Vagina (tissue), 2 donors: ENCODE data around the gene DCC. TPM values are rescaled to one million over a fixed set of nuclear protein-coding genes. Genes with fewer than 3 reads are reported as not detected.

Experiments
- DNase-seq, 2 donors: peaks; one replicate each; pipeline ENCODE4 v3.0.0-alpha.2; 2017; ENCODE audit errors: extremely low spot score in 2 of 2
- H3K27ac ChIP-seq: fragments of 200-600 bp; sonication (generic); one replicate; pipeline ENCODE4 v1.5.1; 2019
- H3K27me3 ChIP-seq: fragments of 200-600 bp; sonication (generic); one replicate; pipeline ENCODE4 v1.5.1; 2019
- H3K36me3 ChIP-seq, 2 donors: fragments of 200-600 bp; sonication (generic); one replicate each; pipeline ENCODE4 v1.5.1; 2017 to 2019
- H3K4me1 ChIP-seq: fragments of 200-600 bp; sonication (generic); one replicate; pipeline ENCODE4 v1.5.1; 2019
- H3K4me3 ChIP-seq, 2 donors: fragments of 200-600 bp; sonication (generic); 1 replicate in 1 of 2; 2 replicates in 1 of 2; pipeline ENCODE4 v1.5.1; 2016 to 2019
- H3K9me3 ChIP-seq: fragments of 200-600 bp; sonication (generic); one replicate; pipeline ENCODE4 v1.5.1; 2019
- POLR2A ChIP-seq, 2 donors: fragments of 450-650 bp; IDR thresholded peaks; one replicate each; pipeline ENCODE4 v1.6.1; 2017; ENCODE audit warnings: antibody characterized with exemption in 2 of 2, mild to moderate bottlenecking in 2 of 2, moderate library complexity in 2 of 2
- POLR2AphosphoS5 ChIP-seq, 2 donors: sonication (generic); formaldehyde crosslinking; IDR thresholded peaks; one replicate each; pipeline ENCODE4 v1.9.0; 2017; ENCODE audit warnings: antibody characterized with exemption in 2 of 2, mild to moderate bottlenecking in 2 of 2, low read depth in 1 of 2; ENCODE audit not compliant: insufficient read depth in 1 of 2
- intact Hi-C: fragments of 100-400 bp; cut with DNase I; formaldehyde crosslinking; loops from one replicate; pipeline ENCODE4 v1.15.1; 2023
- total RNA-seq: library from RNA; depleted of rRNA; stranded (reverse); fragments of >200 nt; gene quantifications from one replicate; pipeline ENCODE4 v1.2.3, GENCODE V29; 2016
- TF ChIP-seq, protein P1 (sequence below), 3 experiments: fragments of 450-650 bp in 2 of 3; fragments of 200-600 bp in 1 of 3; sonication (generic) in 1 of 3; IDR thresholded peaks; one replicate each; pipeline ENCODE4 v1.5.1; 2017 to 2019; ENCODE audit warnings: antibody characterized with exemption in 3 of 3, mild to moderate bottlenecking in 2 of 3, moderate library complexity in 2 of 3

DCC gene
- total RNA-seq, 1 donor from 2014 or later = not detected

DNA sequence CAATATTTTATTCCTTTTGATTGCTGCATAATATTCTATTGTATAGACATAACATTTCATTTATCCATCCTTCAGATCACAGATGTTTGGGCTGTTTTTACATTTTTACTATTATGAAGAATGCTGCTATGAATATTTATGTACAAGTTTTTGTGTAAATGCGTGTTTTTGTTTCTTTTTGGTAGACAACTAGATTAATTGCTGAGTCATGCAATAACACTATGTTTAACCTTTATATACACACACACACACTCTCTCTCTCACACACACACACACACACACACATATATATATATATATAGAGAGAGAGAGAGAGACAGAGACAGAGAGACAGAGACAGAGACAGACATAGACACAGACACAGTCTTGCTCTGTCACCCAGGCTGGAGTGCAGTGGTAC lies 926.9 kb downstream of the DCC start:
- DNase-seq = no peak
- Histone ChIP-seq H3K4me1 (no peaks in the 10 kb centered on the region), H3K27me3 (no peaks in the 10 kb centered on the region), H3K9me3 (no peaks in the 10 kb centered on the region), H3K4me3 (no peak overlapping the region), H3K27ac (no peak overlapping the region), H3K36me3 (no peaks in the 10 kb centered on the region)
- no peak for TF ChIP-seq POLR2A (IDR thresholded peaks at IDR 0.05)
- TF ChIP-seq POLR2AphosphoS5 (IDR thresholded peaks at IDR 0.05; ENCODE audit: insufficient read depth in 1 of 2, low read depth in 1 of 2) = no peak
- TF ChIP-seq, protein P1, sequence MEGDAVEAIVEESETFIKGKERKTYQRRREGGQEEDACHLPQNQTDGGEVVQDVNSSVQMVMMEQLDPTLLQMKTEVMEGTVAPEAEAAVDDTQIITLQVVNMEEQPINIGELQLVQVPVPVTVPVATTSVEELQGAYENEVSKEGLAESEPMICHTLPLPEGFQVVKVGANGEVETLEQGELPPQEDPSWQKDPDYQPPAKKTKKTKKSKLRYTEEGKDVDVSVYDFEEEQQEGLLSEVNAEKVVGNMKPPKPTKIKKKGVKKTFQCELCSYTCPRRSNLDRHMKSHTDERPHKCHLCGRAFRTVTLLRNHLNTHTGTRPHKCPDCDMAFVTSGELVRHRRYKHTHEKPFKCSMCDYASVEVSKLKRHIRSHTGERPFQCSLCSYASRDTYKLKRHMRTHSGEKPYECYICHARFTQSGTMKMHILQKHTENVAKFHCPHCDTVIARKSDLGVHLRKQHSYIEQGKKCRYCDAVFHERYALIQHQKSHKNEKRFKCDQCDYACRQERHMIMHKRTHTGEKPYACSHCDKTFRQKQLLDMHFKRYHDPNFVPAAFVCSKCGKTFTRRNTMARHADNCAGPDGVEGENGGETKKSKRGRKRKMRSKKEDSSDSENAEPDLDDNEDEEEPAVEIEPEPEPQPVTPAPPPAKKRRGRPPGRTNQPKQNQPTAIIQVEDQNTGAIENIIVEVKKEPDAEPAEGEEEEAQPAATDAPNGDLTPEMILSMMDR (IDR thresholded peaks at IDR 0.05) = no peak
- intact Hi-C loops = no loop called here

DNA sequence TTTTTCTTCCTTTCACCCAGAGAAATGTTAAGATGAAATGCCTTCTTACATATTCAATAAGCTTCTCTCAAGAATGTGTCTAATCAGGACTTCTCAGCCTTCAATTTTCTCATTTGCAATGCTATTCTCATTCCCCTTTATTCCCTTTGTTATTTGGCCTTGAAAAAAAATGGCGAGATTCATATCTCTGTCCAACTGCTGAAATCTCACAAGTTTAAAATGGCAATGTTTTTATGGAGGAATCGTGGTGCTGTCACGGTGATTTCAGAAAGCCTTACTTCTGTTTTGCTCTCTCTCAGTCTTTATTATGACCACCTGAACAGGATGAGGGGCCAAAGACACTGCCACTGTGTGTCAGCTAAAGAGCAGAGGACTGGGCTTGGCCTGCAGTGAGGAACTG lies 928.5 kb downstream of the DCC start:
- intact Hi-C loops = no loop called here
- no peak overlapping the region for H3K27ac ChIP-seq
- TF ChIP-seq POLR2A (IDR thresholded peaks at IDR 0.05) (no peak), POLR2AphosphoS5 (IDR thresholded peaks at IDR 0.05; ENCODE audit: insufficient read depth in 1 of 2, low read depth in 1 of 2) (no peak)
- TF ChIP-seq, protein P1 (IDR thresholded peaks at IDR 0.05) = no peak
- DNase-seq = no peak
- no peak overlapping the region for H3K4me3 ChIP-seq
- no peaks in the 10 kb centered on the region for H3K9me3 ChIP-seq
- no peaks in the 10 kb centered on the region for H3K27me3 ChIP-seq
- no peaks in the 10 kb centered on the region for H3K4me1 ChIP-seq
- H3K36me3 ChIP-seq = no peaks in the 10 kb centered on the region

DNA sequence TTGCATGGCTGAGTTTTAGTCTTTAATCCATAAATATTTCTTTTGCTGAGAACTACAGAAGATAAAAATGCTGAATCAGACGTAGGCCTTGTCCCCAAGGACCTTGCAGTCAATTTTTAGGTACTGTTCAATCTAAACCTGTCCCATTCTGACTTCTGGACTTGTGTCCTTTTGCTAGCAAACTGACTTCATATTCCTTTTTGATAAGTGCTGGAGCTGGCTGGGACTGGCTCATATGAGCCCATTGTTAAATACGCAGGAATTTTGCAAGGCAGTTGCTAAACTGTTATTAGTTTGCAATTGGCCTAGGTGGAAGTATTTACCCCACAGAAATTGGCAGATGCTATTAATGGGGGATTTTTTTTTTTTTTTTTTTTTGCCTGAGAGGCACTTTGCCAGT lies 941.4 kb downstream of the DCC start:
- no peaks in the 10 kb centered on the region for H3K4me1 ChIP-seq
- TF ChIP-seq POLR2AphosphoS5 (IDR thresholded peaks at IDR 0.05; ENCODE audit: insufficient read depth in 1 of 2, low read depth in 1 of 2) (no peak), POLR2A (IDR thresholded peaks at IDR 0.05) (no peak)
- TF ChIP-seq, protein P1 (IDR thresholded peaks at IDR 0.05) = no peak
- H3K9me3 ChIP-seq = no peaks in the 10 kb centered on the region
- DNase-seq = no peak
- intact Hi-C loops = no loop called here
- no peak overlapping the region for H3K27ac ChIP-seq
- H3K36me3 ChIP-seq = no peaks in the 10 kb centered on the region
- H3K4me3 ChIP-seq = no peak overlapping the region
- H3K27me3 ChIP-seq = no peaks in the 10 kb centered on the region

DNA sequence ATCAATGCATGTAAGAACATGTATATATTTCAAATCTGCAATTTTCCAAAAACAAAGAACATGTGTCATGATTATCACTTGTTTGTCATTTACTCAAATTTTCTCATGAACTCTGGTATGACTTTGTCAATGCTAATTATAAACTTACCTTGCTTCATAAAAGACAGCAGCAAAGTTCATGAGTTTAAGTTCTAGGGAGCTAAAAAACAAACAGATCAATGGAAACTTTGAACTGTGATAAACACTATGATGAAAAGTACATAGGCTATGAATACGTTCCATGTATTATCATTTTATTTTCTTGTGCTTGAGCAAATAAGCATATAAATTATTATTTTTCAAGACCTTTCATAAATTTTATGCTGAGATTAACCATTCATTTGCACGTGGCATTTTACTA lies 943.7 kb downstream of the DCC start:
- intact Hi-C loops = no loop called here
- no peaks in the 10 kb centered on the region for H3K4me1 ChIP-seq
- H3K27me3 ChIP-seq = no peaks in the 10 kb centered on the region
- no peak overlapping the region for H3K27ac ChIP-seq
- H3K9me3 ChIP-seq = no peaks in the 10 kb centered on the region
- TF ChIP-seq, protein P1 (IDR thresholded peaks at IDR 0.05) = no peak
- TF ChIP-seq POLR2AphosphoS5 (IDR thresholded peaks at IDR 0.05; ENCODE audit: insufficient read depth in 1 of 2, low read depth in 1 of 2) (no peak), POLR2A (IDR thresholded peaks at IDR 0.05) (no peak)
- no peak overlapping the region for H3K4me3 ChIP-seq
- H3K36me3 ChIP-seq = no peaks in the 10 kb centered on the region
- DNase-seq = no peak

DNA sequence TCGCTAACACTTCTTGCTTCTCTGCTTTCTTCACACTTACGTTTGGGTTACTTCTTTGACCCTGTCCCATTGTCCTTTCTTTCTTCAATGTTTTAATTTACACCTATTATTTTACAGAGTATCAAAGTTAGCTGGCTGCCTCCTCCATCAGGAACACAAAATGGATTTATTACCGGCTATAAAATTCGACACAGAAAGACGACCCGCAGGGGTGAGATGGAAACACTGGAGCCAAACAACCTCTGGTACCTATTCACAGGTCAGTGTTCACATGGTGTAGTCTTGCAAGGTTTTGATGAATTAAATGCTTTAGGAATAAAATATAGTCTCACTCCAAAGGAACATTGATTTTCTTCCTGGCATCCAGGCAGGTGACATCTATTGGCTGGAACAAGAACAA lies 965.5 kb downstream of the DCC start:
- no peak overlapping the region for H3K27ac ChIP-seq
- TF ChIP-seq POLR2A (IDR thresholded peaks at IDR 0.05) (no peak), POLR2AphosphoS5 (IDR thresholded peaks at IDR 0.05; ENCODE audit: insufficient read depth in 1 of 2, low read depth in 1 of 2) (no peak)
- TF ChIP-seq, protein P1 (IDR thresholded peaks at IDR 0.05) = no peak
- intact Hi-C loops = no loop called here
- H3K27me3 ChIP-seq = no peaks in the 10 kb centered on the region
- no peaks in the 10 kb centered on the region for H3K9me3 ChIP-seq
- H3K36me3 ChIP-seq = no peaks in the 10 kb centered on the region
- H3K4me3 ChIP-seq = no peak overlapping the region
- H3K4me1 ChIP-seq = no peaks in the 10 kb centered on the region
- DNase-seq = no peak
